ENCODE measurements around the gene CD44. TPM values are rescaled to one million over a fixed set of nuclear protein-coding genes. Genes with fewer than 3 reads are reported as not detected.

The CD44 gene
- total and polyA plus RNA-seq, 2 donors (not counting 1 experiment from before 2014, with no cell fraction given), result 660 to 980 TPM

DNA sequence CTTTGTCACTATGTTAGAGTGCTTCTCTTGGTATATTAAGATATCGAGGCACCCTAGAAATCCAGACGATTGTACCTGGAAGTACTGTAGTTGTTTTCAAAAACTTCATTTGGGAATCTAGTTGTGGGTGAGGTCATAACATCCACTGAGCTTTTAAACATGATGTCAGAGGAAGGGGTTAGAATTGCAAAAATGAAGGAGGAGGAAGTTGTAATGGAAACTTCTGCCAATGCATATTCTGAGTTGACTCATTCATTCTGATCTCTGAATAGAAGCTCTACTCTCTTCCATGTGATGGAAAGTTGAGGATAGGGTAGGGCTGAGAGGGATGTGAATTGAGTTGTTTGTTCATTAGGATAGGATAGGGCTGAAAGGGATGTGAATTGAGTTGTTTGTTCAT lies 7.7 kb downstream of the CD44 start:
- Histone ChIP-seq H3K4me3 (replicated peaks in 1 of 4; ENCODE audit: control extremely low read depth in 1 of 4, insufficient read depth in 1 of 4, low read depth in 3 of 4, low read length in 4 of 4) (no peak overlapping the region), H3K9ac (ENCODE audit: insufficient read depth, low read length) (no peak overlapping the region), H2AFZ (ENCODE audit: low read length) (no peak overlapping the region), H3K36me3 (ENCODE audit: control insufficient read depth, insufficient read depth, low read length) (peaks cover 16% of the 10 kb centered on the region), H3K27ac (ENCODE audit: insufficient read depth, low read length) (peak overlapping the region; percentile 26), H3K27me3 (ENCODE audit: control insufficient read depth, insufficient read depth, low read length) (no peaks in the 10 kb centered on the region), H3K9me3 (ENCODE audit: control insufficient read depth, insufficient read depth, low read depth, low read length) (no peaks in the 10 kb centered on the region), H4K20me1 (ENCODE audit: control insufficient read depth, extremely low read depth, insufficient read depth, low read length) (no peaks in the 10 kb centered on the region), H3K4me2 (ENCODE audit: extremely low read depth, insufficient read depth, low read length) (no peak overlapping the region), H3K79me2 (ENCODE audit: control insufficient read depth, insufficient read depth, low read length) (peaks cover 98% of the 10 kb centered on the region), H3K4me1 (ENCODE audit: control insufficient read depth, extremely low read depth, insufficient read depth, low read length) (peaks cover 39% of the 10 kb centered on the region)
- DNase-seq (ENCODE audit: low read depth in 2 of 2), result peak in 1 of 2 donors; percentile 48
- TF ChIP-seq CTCF (conservative IDR thresholded peaks at IDR 0.05 in 1 of 2, IDR thresholded peaks at IDR 0.05 in 1 of 2; ENCODE audit: low read depth in 1 of 2, low read length in 2 of 2), result no peak
- TF ChIP-seq EZH2 (IDR thresholded peaks at IDR 0.05; ENCODE audit: low read length, missing control alignments), result no peak

- TF ChIP-seq EZH2 (IDR thresholded peaks at IDR 0.05; ENCODE audit: low read length, missing control alignments) (no peak), CTCF (conservative IDR thresholded peaks at IDR 0.05 in 1 of 2, IDR thresholded peaks at IDR 0.05 in 1 of 2; ENCODE audit: low read depth in 1 of 2, low read length in 2 of 2) (no peak)
- peak overlapping the region; percentile 26 for H3K27ac ChIP-seq (ENCODE audit: insufficient read depth, low read length)
- no peak overlapping the region for H2AFZ ChIP-seq (ENCODE audit: low read length)
- no peak for DNase-seq (ENCODE audit: low read depth in 2 of 2)
- no peak overlapping the region for H3K4me2 ChIP-seq (ENCODE audit: extremely low read depth, insufficient read depth, low read length)
- H3K9me3 ChIP-seq (ENCODE audit: control insufficient read depth, insufficient read depth, low read depth, low read length), result no peaks in the 10 kb centered on the region
- H3K4me1 ChIP-seq (ENCODE audit: control insufficient read depth, extremely low read depth, insufficient read depth, low read length), result peaks cover 39% of the 10 kb centered on the region
- H3K9ac ChIP-seq (ENCODE audit: insufficient read depth, low read length), result no peak overlapping the region
- no peaks in the 10 kb centered on the region for H3K27me3 ChIP-seq (ENCODE audit: control insufficient read depth, insufficient read depth, low read length)
- H4K20me1 ChIP-seq (ENCODE audit: control insufficient read depth, extremely low read depth, insufficient read depth, low read length), result no peaks in the 10 kb centered on the region
- H3K79me2 ChIP-seq (ENCODE audit: control insufficient read depth, insufficient read depth, low read length), result peaks cover 99% of the 10 kb centered on the region
- no peak overlapping the region for H3K4me3 ChIP-seq (replicated peaks in 1 of 4; ENCODE audit: control extremely low read depth in 1 of 4, insufficient read depth in 1 of 4, low read depth in 3 of 4, low read length in 4 of 4)
- H3K36me3 ChIP-seq (ENCODE audit: control insufficient read depth, insufficient read depth, low read length), result peaks cover 17% of the 10 kb centered on the region
These were observed 8.3 kb downstream of the CD44 start for GRCh38 chr11:35147235-35147634.

GRCh38 chr11:35148163-35148837 lies 9.3 kb downstream of the CD44 start:
- TF ChIP-seq CTCF (conservative IDR thresholded peaks at IDR 0.05 in 1 of 2, IDR thresholded peaks at IDR 0.05 in 1 of 2; ENCODE audit: low read depth in 1 of 2, low read length in 2 of 2) (no peak), EZH2 (IDR thresholded peaks at IDR 0.05; ENCODE audit: low read length, missing control alignments) (no peak)
- H3K4me3 ChIP-seq (replicated peaks in 1 of 4; ENCODE audit: control extremely low read depth in 1 of 4, insufficient read depth in 1 of 4, low read depth in 3 of 4, low read length in 4 of 4), result no peak overlapping the region
- H2AFZ ChIP-seq (ENCODE audit: low read length), result no peak overlapping the region
- no peaks in the 10 kb centered on the region for H3K27me3 ChIP-seq (ENCODE audit: control insufficient read depth, insufficient read depth, low read length)
- H3K9me3 ChIP-seq (ENCODE audit: control insufficient read depth, insufficient read depth, low read depth, low read length), result no peaks in the 10 kb centered on the region
- H3K27ac ChIP-seq (ENCODE audit: insufficient read depth, low read length), result no peak overlapping the region
- DNase-seq (ENCODE audit: low read depth in 2 of 2), result no peak
- peaks cover 99% of the 10 kb centered on the region for H3K79me2 ChIP-seq (ENCODE audit: control insufficient read depth, insufficient read depth, low read length)
- H3K4me1 ChIP-seq (ENCODE audit: control insufficient read depth, extremely low read depth, insufficient read depth, low read length), result peaks cover 35% of the 10 kb centered on the region
- H4K20me1 ChIP-seq (ENCODE audit: control insufficient read depth, extremely low read depth, insufficient read depth, low read length), result no peaks in the 10 kb centered on the region
- H3K9ac ChIP-seq (ENCODE audit: insufficient read depth, low read length), result no peak overlapping the region
- peaks cover 15% of the 10 kb centered on the region for H3K36me3 ChIP-seq (ENCODE audit: control insufficient read depth, insufficient read depth, low read length)
- H3K4me2 ChIP-seq (ENCODE audit: extremely low read depth, insufficient read depth, low read length), result no peak overlapping the region
